Kidney tubule cell (primary cell): Measurements from ENCODE around the gene JCAD.
A peak's percentile ranks its signal among the peaks of the same experiment; 100 is the strongest.

Experiments used
- DNase-seq: peaks from one replicate; pipeline ENCODE4 v3.0.0-alpha.2; 2018; ENCODE audit warnings: low spot score

JCAD gene

GRCh38 chr10:30074090-30074489 is 14.7 kb upstream of the JCAD start:
- no peak for DNase-seq

DNA sequence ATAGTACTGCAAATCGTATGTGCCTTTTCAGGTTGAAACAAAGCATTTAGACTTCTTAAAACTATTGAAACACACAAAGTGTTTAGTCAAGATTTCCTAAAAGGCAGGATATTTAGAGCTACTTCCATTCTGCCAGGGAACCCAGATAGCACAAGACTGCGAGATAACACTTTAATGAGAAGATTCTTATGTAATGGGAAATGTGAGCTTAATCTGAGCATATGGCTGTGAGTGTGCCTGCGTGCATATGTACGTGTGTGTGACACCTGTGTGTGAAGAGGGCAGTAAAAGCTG is 14.3 kb upstream of the JCAD start:
- DNase-seq = no peak

- DNase-seq = no peak
Measured at GRCh38 chr10:30073045-30073766, 13.8 kb upstream of the JCAD start.

GRCh38 chr10:30072068-30072467 is 12.7 kb upstream of the JCAD start:
- DNase-seq = no peak

- no peak for DNase-seq
Measured at GRCh38 chr10:30070001-30070685, 10.8 kb upstream of the JCAD start.

DNA sequence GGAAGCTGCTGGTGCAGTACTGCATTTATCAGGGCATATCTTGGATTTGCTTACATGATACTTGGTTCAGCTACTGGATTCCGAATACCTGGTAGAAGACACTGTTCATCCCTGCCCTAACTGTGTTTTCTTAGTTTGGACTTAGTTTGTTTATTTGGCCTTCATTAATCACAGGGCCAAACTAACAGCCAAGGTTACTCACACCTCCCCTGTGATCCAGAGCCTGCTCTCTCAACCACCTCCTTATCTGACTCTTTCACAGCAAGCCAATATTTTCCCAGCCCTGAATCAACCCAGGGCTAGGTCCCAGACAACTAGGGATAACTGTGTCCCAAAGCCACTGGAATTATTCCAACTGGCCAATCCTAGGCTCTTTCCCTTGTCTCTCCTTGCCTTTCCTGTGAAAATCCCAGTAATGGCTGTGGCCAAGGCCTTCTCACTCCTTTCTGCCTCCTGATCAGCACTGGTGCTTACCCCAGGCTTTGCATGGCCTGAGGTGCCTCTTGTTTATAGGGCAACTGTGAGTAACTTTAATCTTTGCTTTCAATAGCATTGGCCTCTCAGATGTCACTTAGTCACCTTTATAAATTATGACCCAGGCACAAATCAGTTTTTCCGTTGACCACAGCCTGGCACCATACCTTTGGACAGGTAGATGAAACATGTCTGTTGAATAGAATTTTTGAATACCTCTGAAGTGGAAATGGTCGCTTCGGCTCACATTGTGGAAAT is 9.3 kb upstream of the JCAD start:
- no peak for DNase-seq

DNA sequence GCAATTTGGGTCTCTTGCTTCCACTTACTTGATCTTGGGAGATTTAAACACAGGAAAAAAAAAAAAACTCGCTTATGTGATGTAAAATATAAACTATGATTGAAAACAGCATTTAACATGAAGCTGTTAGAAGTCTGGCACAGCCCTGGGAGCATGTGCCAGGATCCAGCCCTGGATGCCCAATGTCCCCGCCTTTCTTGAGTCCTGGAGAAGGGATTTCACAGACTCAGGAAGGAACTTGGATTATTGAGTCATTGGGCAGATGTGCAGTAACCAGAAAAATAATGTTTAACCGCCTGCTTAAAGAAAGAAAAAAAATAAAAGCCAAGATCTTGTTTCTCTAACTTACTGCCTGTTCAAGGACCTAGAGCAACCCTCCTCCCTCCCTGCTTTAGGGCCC is 3.7 kb upstream of the JCAD start:
- DNase-seq = peak; percentile 68

- DNase-seq = no peak
Measured at GRCh38 chr10:30062582-30062981, 3.2 kb upstream of the JCAD start.

GRCh38 chr10:30062090-30062489 is 2.7 kb upstream of the JCAD start:
- peak; percentile 26 for DNase-seq

- no peak for DNase-seq
Measured at GRCh38 chr10:30058570-30059132, 735 bp downstream of the JCAD start.

DNA sequence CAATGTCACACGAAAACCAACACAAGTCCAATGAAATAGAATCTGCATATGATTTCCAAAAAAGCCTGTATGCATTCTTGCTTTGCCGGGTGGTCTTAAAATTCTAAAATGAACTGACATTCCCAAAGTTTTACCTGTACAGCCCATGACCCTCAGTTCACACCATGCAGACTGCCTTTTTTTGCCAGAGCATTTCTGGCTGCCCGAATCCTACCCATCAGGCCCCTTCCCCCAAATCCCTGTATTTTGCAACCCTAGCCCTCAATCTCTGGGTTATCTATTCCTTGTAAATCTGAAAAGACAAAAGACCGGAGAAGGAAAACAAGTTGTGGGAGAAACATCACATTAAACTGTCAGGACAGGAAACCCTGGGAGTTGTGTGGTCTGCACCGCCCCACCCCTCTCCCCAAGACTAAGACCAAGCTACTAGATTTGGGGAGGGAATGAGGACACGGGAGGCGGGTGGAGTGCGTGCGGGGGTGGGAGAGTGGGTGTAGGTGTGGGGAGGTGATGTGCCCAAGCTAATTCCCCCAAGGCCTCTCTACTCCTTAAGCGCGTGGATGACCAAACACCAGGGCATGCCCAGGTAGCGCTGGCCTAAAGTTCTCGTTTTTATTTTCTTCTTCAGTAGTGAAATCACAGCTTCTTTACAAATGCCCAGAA is 1.4 kb downstream of the JCAD start:
- DNase-seq = no peak

GRCh38 chr10:30057421-30057841 is 2.0 kb downstream of the JCAD start:
- peak; percentile 69 for DNase-seq

DNA sequence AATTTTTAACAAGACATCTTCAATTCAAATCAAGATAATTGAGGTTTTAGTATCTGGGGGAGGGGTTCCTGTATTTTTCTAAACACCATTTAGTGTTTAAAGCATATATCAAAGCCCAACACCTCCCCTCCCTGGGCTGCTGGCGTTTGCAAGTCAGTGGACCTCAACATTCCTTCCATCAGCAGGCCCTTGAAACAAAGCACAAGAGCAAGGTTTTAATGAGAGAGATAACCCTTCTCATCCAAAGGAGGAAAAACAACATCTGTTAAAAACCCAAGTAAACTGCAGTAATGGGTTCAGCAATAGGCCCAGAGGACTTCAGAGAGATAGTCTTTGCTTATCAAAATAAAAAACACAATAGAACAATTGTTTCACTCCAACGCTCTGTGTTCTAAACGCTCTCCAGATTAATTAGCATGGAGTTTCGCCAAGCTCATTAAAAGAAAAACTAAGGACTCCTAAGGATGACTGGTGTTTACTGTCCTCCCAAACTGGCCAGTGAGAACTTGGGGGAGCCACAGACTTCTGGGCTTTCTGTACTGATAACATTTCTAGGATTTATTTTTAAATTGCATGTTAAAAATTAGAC is 2.5 kb downstream of the JCAD start:
- no peak for DNase-seq

- no peak for DNase-seq
Measured at GRCh38 chr10:30056281-30056680, 3.1 kb downstream of the JCAD start.

- no peak for DNase-seq
Measured at GRCh38 chr10:30055226-30055662, 4.1 kb downstream of the JCAD start.

GRCh38 chr10:30052062-30052461 is 7.3 kb downstream of the JCAD start:
- peak; percentile 28 for DNase-seq

GRCh38 chr10:30051220-30051619 is 8.2 kb downstream of the JCAD start:
- no peak for DNase-seq

- no peak for DNase-seq
Measured at GRCh38 chr10:30050411-30050810, 9.0 kb downstream of the JCAD start.

GRCh38 chr10:30048768-30049517 is 10.4 kb downstream of the JCAD start:
- no peak for DNase-seq

DNA sequence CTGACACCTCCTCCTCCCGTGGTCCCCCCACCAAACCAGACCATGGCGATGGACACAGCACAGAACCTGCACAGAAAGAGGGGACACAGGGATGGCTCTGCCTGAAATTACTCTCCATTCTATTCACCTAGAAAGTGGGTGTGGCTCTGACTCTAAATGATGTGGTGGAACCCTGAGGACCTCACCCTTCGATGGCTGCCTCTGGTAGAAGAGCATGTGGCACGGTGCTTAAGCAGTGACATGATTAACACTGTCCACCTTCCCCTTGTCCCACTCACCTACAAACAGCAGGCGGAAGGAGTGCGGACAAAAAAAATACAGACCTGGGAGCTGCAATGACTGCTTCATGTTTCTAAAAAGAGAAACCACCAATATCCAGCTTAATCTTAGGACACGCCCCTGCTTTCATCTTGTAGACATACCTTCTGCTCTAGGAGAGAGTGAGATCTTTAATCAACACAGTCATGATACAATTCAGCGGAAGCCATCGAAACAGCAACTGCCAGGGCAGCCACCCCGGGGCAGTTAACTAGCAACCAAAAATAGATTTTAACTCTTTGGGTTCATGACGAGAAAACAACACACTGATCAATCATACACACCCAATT is 11.4 kb downstream of the JCAD start:
- DNase-seq = no peak

DNA sequence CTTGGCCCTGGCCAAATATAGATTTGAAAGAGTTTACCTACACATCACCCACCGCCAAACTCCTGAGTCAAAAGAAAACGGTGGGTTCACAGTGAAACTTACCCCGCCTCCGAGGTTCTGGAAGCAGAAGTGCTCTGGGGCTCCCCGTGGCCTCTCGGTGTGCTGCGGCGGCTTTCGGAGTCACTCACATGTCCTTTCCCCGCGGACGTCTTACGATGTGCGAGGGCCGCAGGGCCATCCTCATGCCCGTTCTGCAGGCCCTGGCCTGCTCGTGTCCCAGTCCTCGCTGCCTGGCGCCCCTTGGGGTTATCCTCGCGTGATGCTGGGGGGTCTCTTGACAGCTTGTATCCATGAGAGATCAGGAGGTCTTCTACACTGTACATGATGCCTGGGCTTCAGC is 12.0 kb downstream of the JCAD start:
- no peak for DNase-seq
